DMS 273 treated with DMSO at 0.1 percent for 48 hours (cell line): ENCODE data around the gene NPB.
"Not testable (repeated sequence)": the region's sequence is repeated elsewhere in the genome, so short reads cannot be mapped to it uniquely, and the experiment has no call there.

Source experiments
- DNase-seq: peaks from one replicate; lab custom pipeline; 2025; lab: John Stamatoyannopoulos, UW

The NPB gene

DNA sequence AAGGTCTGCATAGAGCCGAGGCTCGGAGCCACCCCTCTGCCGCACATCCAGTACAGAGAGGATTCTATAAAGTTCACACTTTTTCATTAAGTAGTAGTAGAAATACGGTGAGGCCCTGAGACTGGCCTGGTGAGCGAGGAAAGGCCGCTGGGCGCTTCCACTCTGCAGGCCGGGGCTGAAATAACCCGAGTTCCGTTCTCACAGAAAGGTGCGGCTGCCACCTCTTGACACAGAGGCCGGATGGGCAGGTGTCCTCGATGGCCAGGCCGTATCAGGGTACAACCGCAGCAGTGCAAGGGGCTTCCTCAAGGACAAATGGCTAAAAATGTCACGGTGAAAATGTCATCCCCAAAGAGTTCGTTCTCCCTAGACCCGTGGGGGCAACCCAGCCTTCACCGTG lies 9.9 kb downstream of the NPB start:
- DNase-seq: no peak

DNA sequence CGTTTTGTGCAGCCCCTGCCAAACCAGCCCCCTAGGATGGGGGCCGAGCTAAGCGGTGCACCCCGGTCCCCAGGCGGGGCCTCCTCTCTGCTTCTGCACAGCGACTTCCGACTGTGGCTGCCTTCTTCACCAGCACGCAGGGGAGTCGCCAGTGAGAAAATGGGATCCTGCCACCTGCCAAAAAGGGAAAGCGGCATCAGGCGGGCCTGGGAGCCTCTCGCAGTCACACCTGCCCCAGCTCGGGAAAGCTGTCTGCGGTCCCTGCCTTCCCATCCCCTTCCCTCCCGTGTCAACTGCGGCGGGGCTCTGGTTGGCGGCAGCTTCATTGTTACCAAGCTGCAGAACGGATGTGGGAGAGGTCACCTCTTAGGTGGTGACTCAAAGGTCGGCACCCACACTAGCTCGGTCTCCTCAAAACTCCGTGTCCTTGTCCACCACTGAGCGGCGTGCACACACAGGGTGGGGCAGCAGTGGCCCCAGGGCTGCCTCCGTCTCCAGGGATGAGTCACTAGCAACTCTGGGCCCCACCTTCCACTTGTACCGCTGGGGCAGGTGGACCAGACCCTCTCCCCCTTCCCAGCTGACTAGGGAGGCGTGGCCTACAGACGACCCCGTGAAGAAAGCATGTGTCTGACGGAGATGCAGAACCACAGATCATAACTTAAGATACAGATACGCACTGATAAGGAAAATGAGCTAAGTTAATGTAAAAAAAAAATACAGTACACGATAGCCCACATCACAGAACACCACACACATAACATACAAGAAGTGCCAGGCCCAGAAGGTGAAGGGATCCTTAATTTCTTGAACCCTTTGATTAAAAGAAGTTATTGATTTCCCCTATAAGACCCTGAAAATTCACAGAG lies 10.6 kb downstream of the NPB start:
- no peak for DNase-seq

- no peak for DNase-seq
These were observed 11.5 kb downstream of the NPB start for GRCh38 chr17:81913394-81914102.

- DNase-seq: no peak
These were observed 12.2 kb downstream of the NPB start for GRCh38 chr17:81914103-81914850.

DNA sequence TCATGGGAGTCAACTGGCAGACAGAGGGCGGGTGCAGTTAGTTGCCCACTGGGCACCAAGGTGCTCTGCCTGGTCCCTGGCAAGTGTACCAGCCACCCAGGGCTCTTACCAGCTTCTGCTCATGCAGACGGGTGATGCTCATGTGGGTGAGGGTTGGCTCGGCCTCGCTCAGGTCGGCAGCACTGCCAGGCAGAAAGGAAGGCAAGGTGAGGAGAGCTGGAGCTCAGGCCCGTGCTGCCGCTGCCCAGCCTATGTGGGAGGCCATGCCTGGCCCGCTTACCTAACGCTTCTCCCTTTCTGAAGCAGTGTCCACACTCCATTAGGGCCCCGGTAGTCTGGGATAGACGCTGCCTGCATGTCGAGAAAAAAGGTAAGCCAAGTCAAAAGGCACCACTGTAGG lies 13.3 kb downstream of the NPB start:
- DNase-seq: no peak

GRCh38 chr17:81916234-81917001 lies 14.4 kb downstream of the NPB start:
- no peak for DNase-seq

- peak; percentile 29 for DNase-seq
These were observed 15.7 kb downstream of the NPB start, which contains the start of gene SIRT7 for GRCh38 chr17:81917565-81918332. TSS of gene SIRT7 (minus strand) at chr17:81918176. CDS start at chr17:81918131, 45 bp downstream.

DNA sequence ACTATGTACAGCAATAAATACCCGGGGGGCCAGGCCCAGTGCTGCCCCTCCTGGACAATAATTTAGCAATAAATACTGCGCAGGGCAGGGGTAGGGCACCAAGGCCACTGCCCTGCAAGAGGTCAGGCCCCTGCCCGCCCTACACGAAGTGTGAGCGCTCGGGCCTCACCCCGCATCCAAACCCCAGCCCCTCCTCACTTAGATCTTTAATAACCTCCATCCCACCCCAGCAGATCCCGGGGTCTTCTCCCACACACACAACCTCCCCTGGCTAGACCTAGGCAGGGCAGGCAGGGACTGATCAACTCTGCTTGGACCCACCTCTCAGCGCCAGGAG lies 16.3 kb downstream of the NPB start:
- not testable (repeated sequence) for DNase-seq

DNA sequence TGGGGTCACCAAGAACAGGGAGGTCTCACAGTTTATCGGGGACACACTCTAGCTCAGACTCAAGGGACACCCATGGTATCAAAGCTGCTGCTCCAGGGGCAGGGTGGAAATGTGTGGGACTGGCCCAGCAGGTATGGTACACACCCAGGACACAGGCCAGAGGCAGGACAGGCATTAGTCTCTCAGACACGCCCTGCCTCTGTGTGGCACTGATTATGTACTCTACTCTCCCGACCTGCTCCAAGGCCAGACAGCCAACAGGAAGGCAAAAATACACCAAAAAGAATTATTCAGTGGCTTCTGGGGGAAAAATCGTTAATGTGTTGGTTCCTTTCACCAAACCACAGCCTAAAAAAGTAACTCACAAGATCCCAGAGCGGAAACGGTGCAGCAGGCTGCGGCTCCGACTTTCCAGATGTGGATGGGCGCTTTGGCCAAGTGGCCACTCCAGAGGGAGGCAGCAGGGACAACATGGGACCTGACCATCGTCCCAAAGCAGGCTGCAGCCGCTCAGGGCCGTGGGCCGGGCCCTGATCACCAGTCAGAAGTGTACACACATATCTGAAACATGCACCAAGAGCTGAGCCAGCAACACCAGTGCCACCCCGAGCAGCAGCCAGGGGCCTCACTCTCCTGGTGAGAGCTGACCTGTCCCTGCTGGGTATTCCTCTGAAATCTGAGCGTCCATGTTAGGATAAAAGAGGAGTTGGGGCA lies 17.0 kb downstream of the NPB start:
- no peak for DNase-seq

DNA sequence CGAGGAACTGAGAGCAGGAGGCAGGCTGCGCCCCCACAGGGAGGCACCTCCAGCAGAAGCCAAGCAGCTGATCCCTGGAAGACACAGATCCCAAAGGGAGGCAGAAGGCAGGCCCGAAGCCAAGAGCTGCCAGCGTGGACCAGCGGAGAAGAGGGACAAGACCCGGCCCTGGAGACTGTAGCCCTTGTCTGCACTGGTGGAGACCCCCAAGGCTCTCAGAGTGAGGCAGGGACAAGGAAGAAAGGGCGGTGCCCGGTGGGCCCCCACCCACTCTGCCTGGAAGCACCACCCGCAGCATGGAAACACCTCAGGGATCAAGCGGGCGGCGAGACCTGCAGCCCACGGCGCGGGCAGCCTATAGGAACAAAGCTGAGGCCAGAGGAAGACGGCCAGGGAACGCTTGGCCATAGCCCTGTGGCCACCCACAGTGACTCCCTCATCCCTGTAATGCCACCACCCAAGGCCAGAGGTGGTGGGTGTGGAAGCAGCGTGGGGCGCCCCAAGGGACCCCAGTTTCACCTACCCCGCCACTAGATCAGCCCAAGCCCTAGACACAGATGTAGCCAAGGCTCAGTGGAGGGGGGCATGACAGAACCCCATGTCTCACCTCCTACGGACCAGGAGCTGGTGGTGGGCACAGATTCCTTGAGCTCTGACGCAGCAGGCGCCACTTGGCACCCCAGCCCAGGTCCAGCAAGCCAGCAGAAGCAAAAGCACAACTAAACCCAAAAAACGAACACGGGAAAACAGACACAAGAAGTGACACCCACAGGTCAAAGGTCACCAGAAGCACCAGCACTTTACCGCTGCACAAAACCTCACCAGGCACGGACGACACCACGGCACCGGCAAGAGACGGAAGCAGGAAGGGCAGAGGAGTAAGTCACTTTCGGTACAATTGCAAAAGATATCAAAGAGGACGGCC lies 18.8 kb downstream of the NPB start:
- no peak for DNase-seq

DNA sequence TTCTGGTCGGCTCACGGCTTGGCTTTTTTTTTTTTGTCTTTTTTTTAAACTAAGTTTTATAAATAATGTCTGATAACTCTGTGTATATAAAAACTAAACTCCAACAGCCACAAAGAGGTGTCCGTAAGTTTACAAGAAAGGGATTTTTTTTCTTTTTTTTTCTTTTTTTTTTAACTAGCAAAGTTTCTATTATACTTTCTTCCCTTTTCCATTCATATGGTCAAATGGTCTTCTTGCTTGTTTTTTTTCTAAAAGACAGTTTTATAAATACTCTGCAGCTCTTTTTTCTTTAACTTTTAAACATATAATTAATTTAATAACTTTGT lies 19.5 kb downstream of the NPB start:
- no peak for DNase-seq

DNA sequence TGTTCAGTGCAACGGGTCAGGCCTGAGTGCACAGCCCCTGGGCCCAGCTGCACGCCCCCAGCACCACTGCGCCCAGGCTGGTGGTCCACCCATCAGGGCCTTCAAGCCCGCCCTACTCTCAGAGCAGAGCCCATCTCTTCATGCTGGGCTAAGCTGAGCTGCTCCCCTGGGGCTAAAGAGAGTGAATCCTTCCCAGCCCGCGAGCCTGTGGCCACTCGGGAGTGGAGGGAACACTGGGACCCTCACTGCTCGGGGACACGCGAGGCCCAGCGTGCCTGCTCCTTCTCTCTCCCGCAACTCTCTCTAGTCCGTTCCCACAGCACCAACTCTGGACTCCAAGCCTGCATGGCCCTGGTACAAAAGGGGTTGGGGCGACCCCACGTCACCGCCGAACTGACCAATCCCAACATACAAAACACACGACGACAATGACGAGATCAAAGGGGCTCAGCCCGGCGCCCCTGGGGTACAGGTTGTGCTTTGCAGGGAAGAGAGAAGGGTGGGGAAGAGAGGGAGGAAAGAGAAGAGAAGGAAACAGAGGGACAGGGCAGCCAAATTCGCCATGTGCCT lies 20.0 kb downstream of the NPB start:
- DNase-seq: no peak

- DNase-seq: no peak
These were observed 20.7 kb downstream of the NPB start for GRCh38 chr17:81922566-81923301.

- DNase-seq: no peak
These were observed 21.5 kb downstream of the NPB start for GRCh38 chr17:81923302-81924260.

DNA sequence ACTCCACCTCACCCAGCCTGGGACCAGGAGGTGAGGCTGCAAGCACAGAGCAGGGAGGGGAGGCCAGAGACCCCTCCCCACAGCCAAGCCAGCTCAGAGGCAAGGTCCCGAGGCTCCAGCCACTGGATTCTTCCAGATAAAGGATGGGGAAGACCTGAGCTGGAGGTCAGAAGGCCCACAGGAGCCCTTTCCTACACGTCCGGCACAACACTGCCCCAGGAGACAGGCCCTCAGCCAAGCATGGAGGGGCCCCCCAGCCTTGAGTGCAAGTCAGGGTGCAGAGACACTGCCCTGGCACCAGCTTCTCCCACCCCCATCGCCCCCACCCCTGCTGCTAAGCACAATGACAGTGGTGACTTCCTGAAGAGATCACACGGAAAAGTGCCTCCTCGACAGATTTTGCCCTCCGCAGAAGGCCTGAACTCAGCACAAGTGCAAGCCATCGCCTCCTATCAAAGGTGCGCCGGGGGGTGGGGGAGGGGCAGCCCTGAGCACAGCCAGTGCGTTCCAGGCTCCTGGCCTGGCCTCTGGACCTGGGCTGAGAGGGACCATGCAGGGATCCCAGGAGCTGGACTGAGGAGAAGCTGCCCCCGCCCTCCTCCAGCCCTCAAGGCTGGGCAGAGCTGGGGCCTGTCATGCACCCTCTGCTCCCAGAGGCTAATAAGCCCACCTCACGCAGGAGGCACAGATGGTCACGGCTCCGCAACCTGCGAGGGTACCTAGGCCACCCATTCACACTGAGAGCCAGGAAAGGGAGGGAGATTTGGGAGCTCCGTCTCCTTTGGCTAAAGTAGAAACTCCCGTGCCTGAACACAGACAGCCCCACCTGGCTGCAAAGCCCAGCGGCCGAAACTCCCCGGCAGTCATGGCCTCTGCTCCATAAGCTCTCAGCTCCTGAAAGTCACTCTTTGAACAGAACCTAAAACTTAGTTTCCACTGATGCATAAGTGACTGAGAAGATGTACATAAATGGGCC lies 22.8 kb downstream of the NPB start:
- no peak for DNase-seq

- DNase-seq: no peak
These were observed 23.9 kb downstream of the NPB start for GRCh38 chr17:81925860-81926450.
